GM10266 (cell line): ENCODE data around the gene GIMD1.

Experiments used
- DNase-seq: peaks from one replicate; pipeline ENCODE4 v3.0.0; 2012; ENCODE audit errors: extremely low spot score
- CTCF ChIP-seq: IDR thresholded peaks from 2 replicates; pipeline ENCODE4 v1.5.1; 2012; ENCODE audit warnings: mild to moderate bottlenecking, low read depth; ENCODE audit not compliant: control insufficient read depth, insufficient read depth; ENCODE audit errors: missing control alignments

GIMD1 gene

GRCh38 chr4:106351016-106351415 is 17.6 kb downstream of the GIMD1 start:
- no peak for DNase-seq
- no peak for TF ChIP-seq CTCF

GRCh38 chr4:106347167-106347566 is 21.4 kb downstream of the GIMD1 start:
- no peak for DNase-seq
- no peak for TF ChIP-seq CTCF

DNA sequence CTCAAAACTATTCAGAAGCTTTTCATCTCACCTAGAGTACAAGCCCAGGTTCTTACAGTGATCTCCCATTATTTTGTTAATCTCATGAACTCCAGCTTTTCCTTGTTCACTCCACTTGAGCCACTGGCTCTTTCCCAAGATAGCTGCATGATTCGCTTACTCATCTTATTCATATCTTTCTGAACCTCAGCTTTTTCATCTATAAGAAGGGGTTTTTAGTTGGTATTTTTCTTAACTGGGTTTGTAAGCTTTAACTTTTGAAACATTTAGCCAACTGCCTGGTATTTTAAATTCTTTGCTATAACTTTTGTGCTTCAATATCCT is 24.0 kb downstream of the GIMD1 start:
- DNase-seq: no peak
- TF ChIP-seq CTCF: no peak

GRCh38 chr4:106343865-106344646 is 24.5 kb downstream of the GIMD1 start:
- TF ChIP-seq CTCF: no peak
- DNase-seq: no peak

- TF ChIP-seq CTCF: no peak
Observed at GRCh38 chr4:106340774-106341173, 27.8 kb downstream of the GIMD1 start.

GRCh38 chr4:106339431-106339830 is 29.1 kb downstream of the GIMD1 start:
- no peak for TF ChIP-seq CTCF
- DNase-seq: no peak

More at GRCh38 chr4:106340774-106341173, 27.8 kb downstream of the GIMD1 start:
- no peak for DNase-seq

- TF ChIP-seq CTCF: no peak
- DNase-seq: no peak
Observed at GRCh38 chr4:106338671-106339070, 29.9 kb downstream of the GIMD1 start.
